ENCODE data around the gene LTBP1.
"Not testable (repeated sequence)": the region's sequence is repeated elsewhere in the genome, so short reads cannot be mapped to it uniquely, and the experiment has no call there.

LTBP1 gene, protein sequence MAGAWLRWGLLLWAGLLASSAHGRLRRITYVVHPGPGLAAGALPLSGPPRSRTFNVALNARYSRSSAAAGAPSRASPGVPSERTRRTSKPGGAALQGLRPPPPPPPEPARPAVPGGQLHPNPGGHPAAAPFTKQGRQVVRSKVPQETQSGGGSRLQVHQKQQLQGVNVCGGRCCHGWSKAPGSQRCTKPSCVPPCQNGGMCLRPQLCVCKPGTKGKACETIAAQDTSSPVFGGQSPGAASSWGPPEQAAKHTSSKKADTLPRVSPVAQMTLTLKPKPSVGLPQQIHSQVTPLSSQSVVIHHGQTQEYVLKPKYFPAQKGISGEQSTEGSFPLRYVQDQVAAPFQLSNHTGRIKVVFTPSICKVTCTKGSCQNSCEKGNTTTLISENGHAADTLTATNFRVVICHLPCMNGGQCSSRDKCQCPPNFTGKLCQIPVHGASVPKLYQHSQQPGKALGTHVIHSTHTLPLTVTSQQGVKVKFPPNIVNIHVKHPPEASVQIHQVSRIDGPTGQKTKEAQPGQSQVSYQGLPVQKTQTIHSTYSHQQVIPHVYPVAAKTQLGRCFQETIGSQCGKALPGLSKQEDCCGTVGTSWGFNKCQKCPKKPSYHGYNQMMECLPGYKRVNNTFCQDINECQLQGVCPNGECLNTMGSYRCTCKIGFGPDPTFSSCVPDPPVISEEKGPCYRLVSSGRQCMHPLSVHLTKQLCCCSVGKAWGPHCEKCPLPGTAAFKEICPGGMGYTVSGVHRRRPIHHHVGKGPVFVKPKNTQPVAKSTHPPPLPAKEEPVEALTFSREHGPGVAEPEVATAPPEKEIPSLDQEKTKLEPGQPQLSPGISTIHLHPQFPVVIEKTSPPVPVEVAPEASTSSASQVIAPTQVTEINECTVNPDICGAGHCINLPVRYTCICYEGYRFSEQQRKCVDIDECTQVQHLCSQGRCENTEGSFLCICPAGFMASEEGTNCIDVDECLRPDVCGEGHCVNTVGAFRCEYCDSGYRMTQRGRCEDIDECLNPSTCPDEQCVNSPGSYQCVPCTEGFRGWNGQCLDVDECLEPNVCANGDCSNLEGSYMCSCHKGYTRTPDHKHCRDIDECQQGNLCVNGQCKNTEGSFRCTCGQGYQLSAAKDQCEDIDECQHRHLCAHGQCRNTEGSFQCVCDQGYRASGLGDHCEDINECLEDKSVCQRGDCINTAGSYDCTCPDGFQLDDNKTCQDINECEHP (N-terminal part only)

DNA sequence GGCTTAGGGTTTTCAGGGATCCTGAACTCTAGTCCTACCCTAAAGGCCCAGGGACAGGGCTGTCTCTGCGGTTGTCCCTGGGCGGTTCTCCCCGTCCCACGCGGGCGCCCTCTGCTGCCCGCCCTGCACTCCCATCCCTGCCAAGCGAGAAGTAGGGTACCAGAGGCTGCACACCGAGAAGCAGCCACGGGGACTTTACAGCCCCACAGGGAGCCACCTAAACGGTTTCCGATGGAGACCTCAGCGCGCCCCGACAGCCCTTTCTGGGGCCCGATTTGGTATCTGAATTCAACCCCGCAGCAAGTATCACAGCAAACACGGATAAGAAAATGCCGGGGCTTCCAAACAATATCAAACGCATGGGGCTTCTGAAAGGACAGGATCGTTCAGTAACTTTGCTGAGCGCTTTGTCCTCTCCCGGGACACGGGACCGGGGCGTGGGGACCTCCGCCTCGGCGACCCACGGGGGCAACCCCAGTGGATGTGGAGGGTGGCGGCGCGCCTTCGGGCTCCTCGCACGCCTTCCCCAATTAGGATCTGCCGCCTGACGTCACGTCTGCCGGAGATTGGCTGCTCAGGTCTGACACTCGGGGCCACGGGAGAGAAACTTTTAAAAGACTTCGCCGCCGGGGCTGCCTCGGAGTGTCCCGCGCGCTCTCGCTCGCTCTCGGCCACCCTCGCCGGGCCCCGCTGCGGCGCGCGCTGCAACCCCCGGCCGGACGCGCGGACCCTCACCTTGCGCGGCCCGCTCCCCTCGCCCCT is at the start of gene LTBP1:
TSS of gene LTBP1 (plus strand) at position 640 of the 762 bp plus-strand sequence. CDS start 372 bp downstream, outside the sequence.
- no peak for DNase-seq

DNA sequence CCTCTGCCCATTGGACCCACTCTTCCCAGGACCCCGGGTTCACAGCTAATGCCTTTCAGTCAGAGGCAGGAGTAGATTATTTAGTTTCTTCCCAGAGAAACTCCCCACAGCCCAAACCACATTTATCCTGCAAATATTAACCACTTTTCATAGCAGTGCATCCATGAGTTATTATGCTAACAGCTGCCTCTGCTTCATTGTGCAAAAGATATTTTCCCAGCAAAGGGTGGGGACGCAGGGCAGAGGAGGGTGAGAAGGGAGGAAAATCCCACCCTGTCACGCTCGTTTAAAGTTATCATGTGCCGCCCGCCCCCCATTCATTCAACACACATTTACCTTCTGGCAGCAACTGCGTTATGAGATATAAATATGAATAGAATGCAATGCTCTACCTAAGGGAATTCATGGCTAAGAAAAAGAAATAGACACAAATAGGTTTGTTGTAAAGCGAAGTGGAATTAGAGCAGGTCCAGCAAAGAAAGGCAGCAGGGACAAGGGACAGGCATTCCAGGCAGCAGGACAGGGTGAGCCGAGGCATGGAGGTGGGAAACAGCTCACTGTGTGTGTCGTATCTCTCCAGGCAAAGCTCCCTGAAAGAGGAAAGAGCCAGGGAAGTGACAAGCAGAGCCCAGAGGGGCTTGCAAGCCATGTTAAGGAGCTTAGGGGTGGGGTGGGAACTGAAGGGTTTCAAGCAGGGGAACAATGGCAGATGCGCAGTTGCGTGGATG is 46.3 kb upstream of the LTBP1 start:
- no peak for DNase-seq

- DNase-seq = no peak
These were observed 45.4 kb upstream of the LTBP1 start for GRCh38 chr2:32901313-32901712.

DNA sequence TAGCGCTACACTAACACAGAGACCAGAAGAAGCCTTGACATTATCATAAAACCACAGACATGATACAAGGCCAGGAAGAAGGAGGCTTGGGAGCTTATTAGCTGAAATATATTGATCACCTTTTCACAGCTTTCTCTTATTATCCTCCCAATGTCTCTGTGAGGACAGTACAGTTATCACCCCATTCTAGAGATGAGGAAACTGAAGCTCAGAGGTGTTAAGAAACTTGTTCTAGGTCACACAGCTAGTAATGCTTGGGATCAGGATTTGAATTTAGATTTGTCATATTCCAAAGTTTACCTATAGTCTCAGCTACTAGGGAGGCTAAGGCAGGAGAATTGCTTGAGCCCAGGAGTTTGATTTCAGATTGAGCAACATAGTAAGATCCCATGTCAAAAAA is 44.6 kb upstream of the LTBP1 start:
- no peak for DNase-seq

DNA sequence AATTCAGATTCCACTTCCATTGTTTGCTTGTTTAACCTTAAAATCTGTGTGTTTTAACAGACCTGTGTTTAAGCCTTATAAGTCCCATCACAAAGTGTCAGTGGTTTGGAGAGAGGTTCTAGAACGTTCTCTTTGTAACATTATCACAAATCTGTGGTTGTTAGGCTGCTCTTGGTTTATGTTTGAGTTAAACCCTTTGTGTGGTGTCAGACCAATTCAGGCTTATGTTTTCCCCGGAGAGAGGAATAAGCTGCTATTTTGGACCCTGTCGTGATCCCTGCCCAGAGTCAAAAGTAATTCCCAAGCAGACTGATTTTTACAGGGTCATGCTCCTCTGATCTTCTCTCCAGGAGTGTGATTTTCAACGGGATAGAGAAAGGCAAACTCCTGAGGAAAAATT is 43.8 kb upstream of the LTBP1 start:
- DNase-seq = no peak

GRCh38 chr2:32904074-32904473 is 42.7 kb upstream of the LTBP1 start:
- no peak for DNase-seq

DNA sequence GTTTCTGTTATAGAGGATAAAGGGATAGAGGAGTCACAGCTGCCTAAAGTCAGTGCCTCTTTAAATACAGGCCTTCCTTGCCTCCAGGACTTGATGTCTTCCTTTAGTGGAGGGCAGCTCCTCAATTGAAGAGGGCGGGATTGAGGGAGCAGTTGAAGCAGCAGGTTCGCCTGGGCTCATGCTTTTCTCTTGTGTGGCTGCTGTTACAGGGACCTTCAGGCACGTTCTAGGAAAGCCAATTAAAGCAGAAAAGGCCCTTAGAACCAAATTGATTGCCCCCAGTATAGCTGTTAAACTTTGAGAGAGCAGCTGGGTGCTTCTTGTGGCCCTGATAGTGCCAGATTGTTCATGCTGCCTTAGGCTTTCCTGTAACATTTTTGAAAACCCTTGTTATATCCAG is 42.0 kb upstream of the LTBP1 start:
- no peak for DNase-seq

- DNase-seq = no peak
These were observed 41.5 kb upstream of the LTBP1 start for GRCh38 chr2:32905270-32905669.

DNA sequence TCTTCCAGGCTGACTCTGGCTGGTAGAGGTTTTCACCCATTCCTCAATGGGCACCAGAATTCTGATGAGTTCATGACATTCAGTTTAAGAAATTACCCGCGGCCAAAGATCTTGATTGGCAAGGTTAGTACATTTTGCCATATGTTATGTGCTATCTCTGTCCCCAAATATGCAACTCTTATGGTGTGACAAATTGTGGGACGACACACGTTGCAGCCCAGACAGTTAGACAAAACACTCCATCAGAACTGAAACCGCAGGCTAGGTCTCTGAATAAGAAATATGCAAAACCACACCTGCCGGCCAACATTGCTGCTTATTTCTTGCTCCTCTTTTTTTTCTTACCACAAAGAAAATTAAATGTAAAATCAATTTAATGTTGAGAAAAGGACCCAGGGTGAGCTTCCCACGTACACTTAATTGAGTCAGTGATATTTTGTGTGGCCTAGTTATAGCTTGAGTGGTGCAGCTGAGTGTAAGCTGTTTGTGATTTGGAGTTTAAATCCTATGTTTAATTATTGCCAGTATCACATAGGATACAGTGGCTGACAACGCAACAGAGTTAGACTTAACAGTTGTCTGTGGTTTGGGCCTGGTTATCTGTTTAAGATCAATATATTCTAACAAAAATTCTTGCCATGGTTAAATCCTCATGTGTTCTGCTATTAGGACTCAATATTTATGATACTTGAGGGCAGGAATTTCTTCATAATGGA is 35.7 kb upstream of the LTBP1 start:
- no peak for DNase-seq

DNA sequence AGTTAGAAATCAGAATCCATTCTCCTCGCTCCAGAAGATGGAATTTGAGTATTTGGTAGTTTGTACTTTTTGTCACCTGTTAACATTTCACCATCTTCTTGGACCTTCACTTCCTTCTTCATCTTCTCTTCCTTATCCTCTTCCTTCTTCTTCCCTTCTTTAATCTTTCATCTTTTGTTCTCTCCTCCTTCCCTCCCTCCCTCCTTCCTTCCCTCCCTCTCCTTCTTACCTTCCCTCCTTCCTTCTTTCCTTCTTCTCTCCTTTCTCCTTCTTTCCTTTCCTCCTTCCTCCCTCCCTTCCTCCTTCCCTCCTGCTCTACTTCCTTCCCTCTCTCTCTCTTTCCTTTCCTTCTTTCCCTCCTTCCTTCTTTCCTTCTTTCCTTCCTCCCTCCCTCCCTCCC is 31.1 kb upstream of the LTBP1 start:
- no peak for DNase-seq

DNA sequence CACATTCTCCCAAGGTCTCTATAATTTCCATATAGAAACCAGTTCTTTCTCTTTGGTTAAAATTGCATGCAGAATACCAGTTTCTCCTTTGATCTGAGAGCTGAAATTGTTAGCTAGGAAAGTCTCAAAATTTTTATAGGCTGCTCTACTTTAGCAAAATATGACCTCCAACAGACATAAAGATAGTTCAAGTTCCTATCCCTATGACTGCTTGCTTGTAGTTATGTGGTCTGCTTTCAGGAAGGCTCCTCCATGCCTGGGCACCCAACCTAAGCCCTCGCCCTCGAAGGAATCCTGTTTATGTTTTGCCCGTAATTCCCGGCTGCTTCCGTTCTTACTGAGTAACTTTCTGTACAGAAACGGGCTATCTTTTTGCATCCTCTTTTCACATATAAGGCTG is 28.0 kb upstream of the LTBP1 start:
- DNase-seq = no peak

DNA sequence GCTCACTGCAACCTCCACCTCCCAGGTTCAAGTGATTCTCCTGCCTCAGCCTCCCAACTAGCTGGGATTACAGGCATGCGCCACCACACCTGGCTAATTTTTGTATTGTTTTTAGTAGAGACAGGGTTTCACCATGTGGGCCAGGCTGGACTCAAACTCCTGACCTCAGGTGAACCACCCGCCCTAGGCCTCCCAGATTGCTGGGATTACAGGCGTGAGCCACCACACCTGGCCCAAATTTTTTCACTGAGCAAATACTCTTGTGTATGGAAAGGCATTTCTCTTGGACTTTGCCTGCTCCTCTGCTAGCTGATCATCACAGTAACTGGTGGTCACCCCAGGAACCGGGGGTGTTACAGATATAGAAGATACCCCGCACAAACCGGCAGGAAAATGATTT is 26.9 kb upstream of the LTBP1 start:
- not testable (repeated sequence) for DNase-seq

DNA sequence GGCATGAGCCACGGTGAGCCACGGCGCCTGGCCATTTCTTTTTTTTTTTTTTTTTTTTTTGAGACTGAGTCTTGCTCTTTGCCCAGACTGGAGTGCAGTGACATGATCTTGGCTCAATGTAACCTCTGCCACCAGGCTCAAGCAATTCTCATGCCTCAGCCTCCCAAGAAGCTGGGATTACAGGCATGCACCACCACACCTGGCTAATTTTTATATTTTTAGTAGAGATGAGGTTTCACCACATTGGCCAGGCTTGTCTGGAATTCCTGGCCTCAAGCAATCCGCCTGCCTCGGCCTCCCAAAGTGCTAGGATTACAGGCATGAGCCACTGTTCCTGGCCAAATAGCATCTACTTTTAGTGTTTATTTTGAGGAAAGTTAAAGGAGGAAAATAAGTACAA is 25.3 kb upstream of the LTBP1 start:
- DNase-seq = not testable (repeated sequence)

DNA sequence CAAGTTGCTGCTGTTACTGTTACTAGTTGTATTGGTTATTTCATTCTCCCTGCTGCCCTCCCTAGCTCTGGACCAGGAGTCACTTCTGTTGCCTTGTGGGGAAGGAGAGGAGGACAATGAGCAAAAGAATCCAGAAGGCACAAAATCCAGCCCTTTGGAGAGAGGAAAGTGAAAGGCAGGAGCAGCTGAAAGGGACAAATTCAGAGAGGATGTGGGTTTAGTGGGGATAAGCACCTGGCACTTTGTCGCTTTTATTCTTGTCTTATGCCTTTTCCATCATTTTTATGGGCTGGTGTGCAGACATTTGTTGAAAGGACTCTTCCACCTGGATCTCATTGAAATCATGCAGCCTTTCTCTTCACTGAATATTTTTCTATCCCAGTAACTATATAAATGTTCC is 24.3 kb upstream of the LTBP1 start:
- no peak for DNase-seq

DNA sequence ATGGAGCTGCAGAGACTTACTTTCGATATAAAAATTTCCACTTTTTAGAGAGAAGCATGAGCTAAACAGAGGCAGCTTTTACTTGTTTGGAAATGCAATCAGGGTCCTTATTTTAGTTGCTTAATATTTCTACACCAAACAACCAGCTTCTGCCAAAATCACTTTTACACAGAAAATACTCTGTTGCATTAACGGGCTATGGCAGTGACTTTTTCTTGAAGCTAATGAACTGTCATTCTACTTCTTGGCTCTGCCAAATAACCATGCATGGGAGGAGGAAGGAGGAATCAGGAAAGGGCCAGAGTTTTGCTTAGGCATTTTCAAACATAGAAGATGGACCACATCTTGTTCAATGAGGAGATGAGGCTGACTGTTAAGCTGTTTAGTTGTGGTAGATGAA is 23.6 kb upstream of the LTBP1 start:
- no peak for DNase-seq

DNA sequence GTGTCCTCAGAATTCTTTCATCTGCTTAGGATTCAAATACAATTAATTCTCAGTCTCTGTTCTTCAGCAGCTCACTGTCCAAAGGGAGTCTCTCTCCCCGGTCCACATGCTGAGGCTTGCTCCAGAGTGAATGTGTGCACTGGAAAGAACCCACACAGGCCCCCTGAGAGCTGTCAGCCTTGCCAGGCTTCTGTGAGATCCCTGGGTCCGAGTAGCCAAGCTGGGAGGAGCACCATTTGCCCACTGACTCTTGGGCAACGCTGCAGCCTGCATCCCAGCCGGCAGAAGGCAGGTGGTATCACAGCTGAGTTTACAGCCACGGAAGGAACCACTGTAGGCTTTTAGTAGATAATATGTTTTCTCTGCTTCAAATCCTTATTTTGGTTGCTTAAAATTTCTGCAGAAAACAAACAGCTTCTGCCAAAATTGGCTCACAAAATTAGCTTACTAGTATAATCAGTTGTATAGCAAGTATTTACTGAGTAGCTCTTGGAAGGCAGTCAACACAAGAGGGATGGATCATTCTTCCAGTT is 21.4 kb upstream of the LTBP1 start:
- no peak for DNase-seq

- no peak for DNase-seq
These were observed 20.6 kb upstream of the LTBP1 start for GRCh38 chr2:32925976-32926707.

GRCh38 chr2:32926708-32927084 is 20.1 kb upstream of the LTBP1 start:
- DNase-seq = no peak

DNA sequence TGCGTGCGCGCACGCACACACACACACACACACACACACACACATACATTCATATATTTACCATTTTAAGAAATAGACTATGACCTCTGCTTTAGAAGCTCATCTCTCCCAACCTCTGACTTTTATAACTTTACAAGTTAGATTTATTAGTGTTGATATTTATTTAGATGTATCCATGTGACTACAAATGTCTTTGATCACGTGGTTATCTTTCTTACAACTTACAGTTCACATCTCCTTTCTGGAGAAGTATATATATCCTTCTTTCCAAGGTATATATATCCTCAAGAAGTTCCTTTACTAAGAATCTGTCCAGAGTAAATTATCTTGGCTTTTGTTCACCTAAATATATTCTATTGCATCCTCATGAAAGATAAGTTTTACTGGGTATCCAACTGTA is 16.3 kb upstream of the LTBP1 start:
- DNase-seq = no peak

DNA sequence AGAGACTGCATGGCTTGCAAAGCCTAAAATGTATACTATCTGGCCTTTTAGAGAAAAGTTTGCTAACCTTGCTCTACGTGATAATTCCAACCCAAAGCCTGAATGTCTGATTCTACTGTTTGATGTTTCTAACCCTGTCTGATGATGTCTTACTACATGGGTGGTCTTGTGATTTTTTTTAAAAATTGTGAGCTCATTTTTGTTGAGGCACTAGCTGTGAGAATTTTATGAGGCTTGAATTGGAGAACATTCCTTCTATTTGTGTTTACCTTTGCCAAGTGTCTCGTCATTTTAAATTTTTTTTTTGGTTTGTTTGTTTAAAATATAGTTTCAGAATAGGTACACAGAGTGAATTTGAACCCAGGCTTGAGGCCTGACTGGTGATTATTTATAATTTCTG is 15.2 kb upstream of the LTBP1 start:
- no peak for DNase-seq

Data from NCI-H1436 treated with DMSO at 0.1 percent for 48 hours (cell line).